Dendritic cell treated with granulocyte-macrophage colony-stimulating factor and Interleukin-4, amounts not matched to agents 40 ng/mL and 50 ng/mL, for 4 days (primary cell): ENCODE results near the gene YIPF7.

Experiments
- H3K27ac Mint-ChIP-seq: one replicate; pipeline ENCODE4 v1.8.0; 2022; ENCODE audit warnings: mild to moderate bottlenecking, mixed read lengths
- H3K27me3 Mint-ChIP-seq: one replicate; pipeline ENCODE4 v1.8.0; 2022; ENCODE audit warnings: mild to moderate bottlenecking, mixed read lengths
- H3K36me3 Mint-ChIP-seq: one replicate; pipeline ENCODE4 v1.8.0; 2022; ENCODE audit warnings: low read depth, mixed read lengths
- H3K4me1 Mint-ChIP-seq: one replicate; pipeline ENCODE4 v1.8.0; 2022; ENCODE audit warnings: low read depth, mixed read lengths
- H3K4me3 Mint-ChIP-seq: one replicate; pipeline ENCODE4 v1.8.0; 2022; ENCODE audit warnings: mild to moderate bottlenecking, moderate library complexity, mixed read lengths
- H3K9me3 Mint-ChIP-seq: one replicate; pipeline ENCODE4 v1.8.0; 2022; ENCODE audit warnings: mixed read lengths
- intact Hi-C: fragments of 100-400 bp; cut with micrococcal nuclease; formaldehyde crosslinking; loops from one replicate; pipeline ENCODE4 v1.15.0; 2022

Gene YIPF7

GRCh38 chr4:44661940-44662622 is 10.7 kb upstream of the YIPF7 start:
- H3K27ac Mint-ChIP-seq, result no peak overlapping the region

GRCh38 chr4:44660396-44660795 is 9.0 kb upstream of the YIPF7 start:
- Mint-ChIP-seq H3K27ac (no peak overlapping the region), H3K9me3 (no peaks in the 10 kb centered on the region), H3K4me1 (peaks cover 10% of the 10 kb centered on the region), H3K27me3 (no peaks in the 10 kb centered on the region), H3K36me3 (no peaks in the 10 kb centered on the region), H3K4me3 (no peak overlapping the region)
- intact Hi-C loops, result no loop called here

More at GRCh38 chr4:44661940-44662622, 10.7 kb upstream of the YIPF7 start:
- intact Hi-C loops, result no loop called here
- Mint-ChIP-seq H3K9me3 (no peaks in the 10 kb centered on the region), H3K27me3 (no peaks in the 10 kb centered on the region), H3K36me3 (no peaks in the 10 kb centered on the region), H3K4me3 (no peak overlapping the region), H3K4me1 (peaks cover 10% of the 10 kb centered on the region)

- Mint-ChIP-seq H3K4me1 (no peaks in the 10 kb centered on the region), H3K27ac (no peak overlapping the region), H3K36me3 (no peaks in the 10 kb centered on the region), H3K9me3 (no peaks in the 10 kb centered on the region), H3K27me3 (peaks cover 3% of the 10 kb centered on the region), H3K4me3 (no peak overlapping the region)
- intact Hi-C loops, result no loop called here
Observed at GRCh38 chr4:44652002-44652401, 577 bp upstream of the YIPF7 start.

- no peaks in the 10 kb centered on the region for H3K4me1 Mint-ChIP-seq
- no peaks in the 10 kb centered on the region for H3K27me3 Mint-ChIP-seq
- intact Hi-C loops, result no loop called here
- peaks cover 25% of the 10 kb centered on the region for H3K9me3 Mint-ChIP-seq
- no peaks in the 10 kb centered on the region for H3K36me3 Mint-ChIP-seq
- no peak overlapping the region for H3K4me3 Mint-ChIP-seq
- H3K27ac Mint-ChIP-seq, result no peak overlapping the region
Observed at GRCh38 chr4:44646151-44646550, 5.3 kb downstream of the YIPF7 start.

- no peaks in the 10 kb centered on the region for H3K36me3 Mint-ChIP-seq
- intact Hi-C loops, result no loop called here
- H3K4me3 Mint-ChIP-seq, result no peak overlapping the region
- H3K9me3 Mint-ChIP-seq, result peaks cover 7% of the 10 kb centered on the region
- H3K27ac Mint-ChIP-seq, result no peak overlapping the region
- no peaks in the 10 kb centered on the region for H3K27me3 Mint-ChIP-seq
- H3K4me1 Mint-ChIP-seq, result no peaks in the 10 kb centered on the region
Observed at GRCh38 chr4:44638091-44638490, 13.3 kb downstream of the YIPF7 start.

- Mint-ChIP-seq H3K27me3 (peaks cover 1% of the 10 kb centered on the region), H3K9me3 (no peaks in the 10 kb centered on the region), H3K4me3 (no peak overlapping the region), H3K36me3 (no peaks in the 10 kb centered on the region), H3K4me1 (no peaks in the 10 kb centered on the region), H3K27ac (no peak overlapping the region)
- intact Hi-C loops, result no loop called here
Observed at GRCh38 chr4:44632733-44633132, 18.7 kb downstream of the YIPF7 start.

GRCh38 chr4:44632089-44632488 is 19.3 kb downstream of the YIPF7 start:
- H3K9me3 Mint-ChIP-seq, result no peaks in the 10 kb centered on the region
- H3K27ac Mint-ChIP-seq, result no peak overlapping the region
- no peak overlapping the region for H3K4me3 Mint-ChIP-seq
- no peaks in the 10 kb centered on the region for H3K36me3 Mint-ChIP-seq
- intact Hi-C loops, result no loop called here
- peaks cover 1% of the 10 kb centered on the region for H3K27me3 Mint-ChIP-seq
- no peaks in the 10 kb centered on the region for H3K4me1 Mint-ChIP-seq

- intact Hi-C loops, result loop anchor here (10.0 kb wide), 1 partner anchor 1495 kb away; no protein-coding TSS in a partner anchor
- no peaks in the 10 kb centered on the region for H3K36me3 Mint-ChIP-seq
- no peaks in the 10 kb centered on the region for H3K9me3 Mint-ChIP-seq
- H3K4me1 Mint-ChIP-seq, result no peaks in the 10 kb centered on the region
- H3K4me3 Mint-ChIP-seq, result no peak overlapping the region
- H3K27me3 Mint-ChIP-seq, result peaks cover 1% of the 10 kb centered on the region
- H3K27ac Mint-ChIP-seq, result no peak overlapping the region
Observed at GRCh38 chr4:44629280-44629866, 22.1 kb downstream of the YIPF7 start.

GRCh38 chr4:44623676-44624075 is 27.7 kb downstream of the YIPF7 start:
- Mint-ChIP-seq H3K36me3 (no peaks in the 10 kb centered on the region), H3K27ac (no peak overlapping the region), H3K4me3 (no peak overlapping the region), H3K9me3 (no peaks in the 10 kb centered on the region), H3K27me3 (peaks cover 1% of the 10 kb centered on the region), H3K4me1 (no peaks in the 10 kb centered on the region)
- intact Hi-C loops, result loop anchor here (10.0 kb wide), 1 partner anchor 1489 kb away; no protein-coding TSS in a partner anchor

GRCh38 chr4:44616621-44617020 is 34.8 kb downstream of the YIPF7 start:
- Mint-ChIP-seq H3K36me3 (no peaks in the 10 kb centered on the region), H3K27ac (no peak overlapping the region), H3K4me3 (no peak overlapping the region), H3K9me3 (no peaks in the 10 kb centered on the region), H3K27me3 (no peaks in the 10 kb centered on the region), H3K4me1 (no peaks in the 10 kb centered on the region)
- intact Hi-C loops, result no loop called here

- Mint-ChIP-seq H3K27ac (no peak overlapping the region), H3K27me3 (no peaks in the 10 kb centered on the region), H3K36me3 (no peaks in the 10 kb centered on the region), H3K9me3 (peaks cover 17% of the 10 kb centered on the region), H3K4me3 (no peak overlapping the region), H3K4me1 (no peaks in the 10 kb centered on the region)
- intact Hi-C loops, result no loop called here
Observed at GRCh38 chr4:44583393-44583792, 68.0 kb downstream of the YIPF7 start.

GRCh38 chr4:44580231-44580630 is 71.2 kb downstream of the YIPF7 start:
- intact Hi-C loops, result no loop called here
- H3K27ac Mint-ChIP-seq, result no peak overlapping the region
- no peaks in the 10 kb centered on the region for H3K27me3 Mint-ChIP-seq
- H3K9me3 Mint-ChIP-seq, result peaks cover 17% of the 10 kb centered on the region
- no peaks in the 10 kb centered on the region for H3K36me3 Mint-ChIP-seq
- H3K4me3 Mint-ChIP-seq, result no peak overlapping the region
- no peaks in the 10 kb centered on the region for H3K4me1 Mint-ChIP-seq

GRCh38 chr4:44578954-44579353 is 72.5 kb downstream of the YIPF7 start:
- H3K27me3 Mint-ChIP-seq, result no peaks in the 10 kb centered on the region
- no peak overlapping the region for H3K4me3 Mint-ChIP-seq
- intact Hi-C loops, result no loop called here
- no peaks in the 10 kb centered on the region for H3K36me3 Mint-ChIP-seq
- no peaks in the 10 kb centered on the region for H3K4me1 Mint-ChIP-seq
- no peak overlapping the region for H3K27ac Mint-ChIP-seq
- H3K9me3 Mint-ChIP-seq, result peaks cover 16% of the 10 kb centered on the region
